GM21619 (cell line): ENCODE data around the gene TRMO.
"Not testable (repeated sequence)": the region's sequence is repeated elsewhere in the genome, so short reads cannot be mapped to it uniquely, and the experiment has no call there.

Experiments
- ATAC-seq: cut with Tn5 transposase; IDR thresholded peaks from one replicate; pipeline ENCODE4 v1.9.1; 2021; ENCODE audit not compliant: unreplicated experiment

TRMO gene

GRCh38 chr9:97921959-97922724 lies at the start of gene TRMO:
Gene TRMO (minus strand): TSS chr9:97922500. CDS start chr9:97922493, 7 bp downstream.
- peak; percentile 82 for ATAC-seq

GRCh38 chr9:97970165-97970564 lies 47.9 kb upstream of the TRMO start:
- ATAC-seq, result no peak

GRCh38 chr9:97969014-97969413 lies 46.7 kb upstream of the TRMO start:
- no peak for ATAC-seq

- ATAC-seq, result no peak
Observed at GRCh38 chr9:97966493-97966892, 44.2 kb upstream of the TRMO start.

- ATAC-seq, result no peak
Observed at GRCh38 chr9:97964901-97965300, 42.6 kb upstream of the TRMO start.

GRCh38 chr9:97963232-97963631 lies 40.9 kb upstream of the TRMO start:
- ATAC-seq, result no peak

- no peak for ATAC-seq
Observed at GRCh38 chr9:97962575-97962974, 40.3 kb upstream of the TRMO start.

- no peak for ATAC-seq
Observed at GRCh38 chr9:97962136-97962535, 39.8 kb upstream of the TRMO start.

- ATAC-seq, result no peak
Observed at GRCh38 chr9:97961361-97961760, 39.1 kb upstream of the TRMO start.

- ATAC-seq, result not testable (repeated sequence)
Observed at GRCh38 chr9:97960678-97961328, 38.5 kb upstream of the TRMO start.

- ATAC-seq, result no peak
Observed at GRCh38 chr9:97959585-97959984, 37.3 kb upstream of the TRMO start.

GRCh38 chr9:97958812-97959511 lies 36.7 kb upstream of the TRMO start:
- ATAC-seq, result no peak

- ATAC-seq, result no peak
Observed at GRCh38 chr9:97956331-97956730, 34.0 kb upstream of the TRMO start.

GRCh38 chr9:97954550-97954989 lies 32.3 kb upstream of the TRMO start:
- peak; percentile 72 for ATAC-seq

GRCh38 chr9:97950873-97951272 lies 28.6 kb upstream of the TRMO start:
- not testable (repeated sequence) for ATAC-seq

GRCh38 chr9:97947094-97947493 lies 24.8 kb upstream of the TRMO start:
- not testable (repeated sequence) for ATAC-seq

- not testable (repeated sequence) for ATAC-seq
Observed at GRCh38 chr9:97945470-97945869, 23.2 kb upstream of the TRMO start.

GRCh38 chr9:97944612-97945011 lies 22.3 kb upstream of the TRMO start:
- ATAC-seq, result no peak

- ATAC-seq, result no peak
Observed at GRCh38 chr9:97943308-97943855, 21.1 kb upstream of the TRMO start.

- ATAC-seq, result no peak
Observed at GRCh38 chr9:97941323-97941722, 19.0 kb upstream of the TRMO start.

- ATAC-seq, result no peak
Observed at GRCh38 chr9:97940741-97941140, 18.4 kb upstream of the TRMO start.

- no peak for ATAC-seq
Observed at GRCh38 chr9:97940233-97940632, 17.9 kb upstream of the TRMO start.
